Keratinocyte (primary cell): ENCODE measurements around the gene TBC1D19. TPM values are rescaled to one million over a fixed set of nuclear protein-coding genes. Genes with fewer than 3 reads are reported as not detected.
A peak's percentile ranks its signal among the peaks of the same experiment; 100 is the strongest.

ENCODE experiments used
- DNase-seq: peaks from one replicate; pipeline ENCODE4 v3.0.0-alpha.2; 2011; ENCODE audit warnings: low read depth, missing footprints, low spot score
- FAIRE-seq: peaks from 2 replicates; lab custom pipeline; 2011; peaks lifted over from hg19 to GRCh38; lab: Jason Lieb, UNC
- H2AFZ ChIP-seq: 2 replicates; pipeline ENCODE4 v1.6.0; 2012; ENCODE audit warnings: low read length, control low read depth, inconsistent platforms; ENCODE audit not compliant: control insufficient read depth
- H3K27ac ChIP-seq: 2 replicates; pipeline ENCODE4 v1.5.1; 2011; ENCODE audit warnings: low read length; ENCODE audit not compliant: control insufficient read depth, insufficient read depth
- H3K27me3 ChIP-seq: 3 replicates; pipeline ENCODE4 v1.6.0; 2011; ENCODE audit warnings: low read length; ENCODE audit not compliant: control insufficient read depth, insufficient read depth; ENCODE audit errors: extremely low read depth
- H3K36me3 ChIP-seq, 2 experiments: 2 replicates in 1 of 2; 3 replicates in 1 of 2; pipeline ENCODE4 v1.5.1; 2011; ENCODE audit warnings: low read length in 2 of 2, mild to moderate bottlenecking in 1 of 2; ENCODE audit not compliant: control insufficient read depth in 2 of 2, insufficient read depth in 2 of 2; ENCODE audit errors: extremely low read depth in 1 of 2
- H3K4me1 ChIP-seq: 3 replicates; pipeline ENCODE4 v1.5.1; 2011; ENCODE audit warnings: low read length; ENCODE audit not compliant: control insufficient read depth, insufficient read depth; ENCODE audit errors: extremely low read depth
- H3K4me2 ChIP-seq: 3 replicates; pipeline ENCODE4 v1.6.0; 2011; ENCODE audit warnings: low read depth, low read length; ENCODE audit not compliant: control insufficient read depth, insufficient read depth; ENCODE audit errors: extremely low read depth
- H3K4me3 ChIP-seq, 3 experiments: fragments of 200-600 bp in 1 of 3; sonication (generic) in 1 of 3; 2 replicates in 2 of 3; 3 replicates in 1 of 3; pipeline ENCODE4 v1.5.1; 2011 to 2016; ENCODE audit warnings: low read length in 3 of 3, mild to moderate bottlenecking in 3 of 3, control low read depth in 2 of 3, inconsistent platforms in 1 of 3, low read depth in 1 of 3, mixed read lengths in 1 of 3, mixed run types in 1 of 3, moderate library complexity in 1 of 3; ENCODE audit not compliant: control insufficient read depth in 2 of 3, insufficient read depth in 2 of 3; ENCODE audit errors: extremely low read depth in 1 of 3
- H3K79me2 ChIP-seq: 2 replicates; pipeline ENCODE4 v1.6.0; 2012; ENCODE audit warnings: low read length; ENCODE audit not compliant: control insufficient read depth, insufficient read depth
- H3K9ac ChIP-seq: 3 replicates; pipeline ENCODE4 v1.6.0; 2011; ENCODE audit warnings: low read length; ENCODE audit not compliant: control insufficient read depth, insufficient read depth; ENCODE audit errors: extremely low read depth
- H3K9me1 ChIP-seq: 3 replicates; pipeline ENCODE4 v1.6.0; 2011; ENCODE audit warnings: low read length; ENCODE audit not compliant: control insufficient read depth, insufficient read depth; ENCODE audit errors: extremely low read depth
- H3K9me3 ChIP-seq: 2 replicates; pipeline ENCODE4 v1.5.1; 2012; ENCODE audit warnings: low read depth, low read length; ENCODE audit not compliant: control insufficient read depth
- H4K20me1 ChIP-seq: 3 replicates; pipeline ENCODE4 v1.6.0; 2011; ENCODE audit warnings: low read length; ENCODE audit not compliant: control insufficient read depth, insufficient read depth; ENCODE audit errors: extremely low read depth
- CTCF ChIP-seq, 3 experiments: IDR thresholded peaks in 1 of 3; conservative IDR thresholded peaks in 1 of 3; optimal IDR thresholded peaks in 1 of 3; 2 replicates in 2 of 3; 3 replicates in 1 of 3; pipeline versions ENCODE3 to v1.5.1; 2011; ENCODE audit warnings: low read length in 3 of 3, mild to moderate bottlenecking in 3 of 3, moderate library complexity in 2 of 3, control low read depth in 1 of 3, inconsistent platforms in 1 of 3; ENCODE audit not compliant: insufficient read depth in 2 of 3; ENCODE audit errors: extremely low read depth in 1 of 3
- EZH2 ChIP-seq: IDR thresholded peaks from one replicate; pipeline ENCODE4 v1.6.1; 2012; ENCODE audit warnings: inconsistent platforms, mild to moderate bottlenecking, low read length, moderate library complexity
- dilution Hi-C: fragments of 300-500 bp; cut with MboI; formaldehyde crosslinking; loops from one replicate; pipeline ENCODE4 v1.7.0; 2020; ENCODE audit warnings: low sequenced_read_pairs; ENCODE audit not compliant: extremely low pct_ligation_motif_present
- polyA plus RNA-seq, 5 experiments: library from polyadenylated mRNA; depleted of rRNA in 3 of 5; stranded (reverse) in 3 of 5; stranded (forward) in 1 of 5; unstranded in 1 of 5; fragments of >200 nt; gene quantifications; 1 replicate in 1 of 5; 2 replicates in 3 of 5; 3 replicates in 1 of 5; pipeline versions ENCODE4 v1.2.1 to v1.2.3, GENCODE V29; 2011 to 2012; ENCODE audit warnings: missing spikeins in 2 of 5, low read depth in 1 of 5, low replicate concordance in 1 of 5

Gene TBC1D19
- polyA plus RNA-seq, 1 donor (not counting 4 experiments of a cell fraction or from before 2014, with no cell fraction given): 11.3 TPM

GRCh38 chr4:26788341-26788733 is 204.5 kb downstream of the TBC1D19 start:
- H3K79me2 ChIP-seq: no peaks in the 10 kb centered on the region
- H3K9me1 ChIP-seq: peaks cover 6% of the 10 kb centered on the region
- no peak overlapping the region for H3K9ac ChIP-seq
- H2AFZ ChIP-seq: no peak overlapping the region
- DNase-seq (no peak), FAIRE-seq (peak; percentile 36)
- TF ChIP-seq EZH2 (no peak), CTCF (optimal IDR thresholded peaks at IDR 0.05 in 1 of 3, IDR thresholded peaks at IDR 0.05 in 1 of 3, conservative IDR thresholded peaks at IDR 0.05 in 1 of 3; ENCODE audit: extremely low read depth in 1 of 3, insufficient read depth in 2 of 3, low read length in 3 of 3) (no peak)
- H3K9me3 ChIP-seq: no peaks in the 10 kb centered on the region
- dilution Hi-C loops: no loop called here
- no peaks in the 10 kb centered on the region for H4K20me1 ChIP-seq
- H3K27me3 ChIP-seq: no peaks in the 10 kb centered on the region
- peak overlapping the region; percentile 82 for H3K4me2 ChIP-seq
- H3K4me3 ChIP-seq: no peak overlapping the region
- H3K4me1 ChIP-seq: peaks cover 18% of the 10 kb centered on the region
- H3K27ac ChIP-seq: peak overlapping the region; percentile 60
- no peaks in the 10 kb centered on the region for H3K36me3 ChIP-seq

DNA sequence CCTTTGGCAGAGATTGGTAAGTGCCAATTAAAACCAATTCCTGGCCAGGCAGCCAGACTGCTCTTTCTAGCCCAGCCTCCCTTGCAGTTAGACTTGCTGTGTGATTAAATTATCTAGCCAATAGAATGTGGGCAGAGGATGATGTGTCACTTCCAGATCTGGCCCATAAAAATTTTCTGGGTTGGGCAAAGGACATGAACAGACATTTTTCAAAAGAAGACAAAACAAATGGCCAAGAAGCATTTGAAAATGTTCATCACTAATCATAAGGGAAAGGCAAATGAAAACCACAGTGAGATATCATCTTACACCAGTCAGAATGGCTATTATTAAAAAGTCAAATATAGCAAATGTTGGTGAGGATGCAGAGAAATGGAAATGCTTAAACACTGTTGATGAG is 205.3 kb downstream of the TBC1D19 start:
- dilution Hi-C loops: no loop called here

More for the DNA sequence above, 205.3 kb downstream of the TBC1D19 start:
- Histone ChIP-seq H2AFZ (no peak overlapping the region), H3K36me3 (no peaks in the 10 kb centered on the region), H3K4me2 (no peak overlapping the region), H3K9me3 (no peaks in the 10 kb centered on the region), H3K27ac (no peak overlapping the region), H3K79me2 (no peaks in the 10 kb centered on the region), H3K27me3 (no peaks in the 10 kb centered on the region), H4K20me1 (no peaks in the 10 kb centered on the region), H3K4me3 (no peak overlapping the region), H3K9me1 (peaks cover 6% of the 10 kb centered on the region), H3K4me1 (peaks cover 18% of the 10 kb centered on the region), H3K9ac (no peak overlapping the region)
- no peak for DNase-seq
- TF ChIP-seq EZH2 (no peak), CTCF (optimal IDR thresholded peaks at IDR 0.05 in 1 of 3, IDR thresholded peaks at IDR 0.05 in 1 of 3, conservative IDR thresholded peaks at IDR 0.05 in 1 of 3; ENCODE audit: extremely low read depth in 1 of 3, insufficient read depth in 2 of 3, low read length in 3 of 3) (no peak)
- FAIRE-seq: no peak
